ENCODE measurements around the gene ZNF341. TPM values are rescaled to one million over a fixed set of nuclear protein-coding genes. Genes with fewer than 3 reads are reported as not detected.

Gene ZNF341
- total and polyA plus RNA-seq, 8 donors: 0.58 to 6.2 (median 1.9) TPM

DNA sequence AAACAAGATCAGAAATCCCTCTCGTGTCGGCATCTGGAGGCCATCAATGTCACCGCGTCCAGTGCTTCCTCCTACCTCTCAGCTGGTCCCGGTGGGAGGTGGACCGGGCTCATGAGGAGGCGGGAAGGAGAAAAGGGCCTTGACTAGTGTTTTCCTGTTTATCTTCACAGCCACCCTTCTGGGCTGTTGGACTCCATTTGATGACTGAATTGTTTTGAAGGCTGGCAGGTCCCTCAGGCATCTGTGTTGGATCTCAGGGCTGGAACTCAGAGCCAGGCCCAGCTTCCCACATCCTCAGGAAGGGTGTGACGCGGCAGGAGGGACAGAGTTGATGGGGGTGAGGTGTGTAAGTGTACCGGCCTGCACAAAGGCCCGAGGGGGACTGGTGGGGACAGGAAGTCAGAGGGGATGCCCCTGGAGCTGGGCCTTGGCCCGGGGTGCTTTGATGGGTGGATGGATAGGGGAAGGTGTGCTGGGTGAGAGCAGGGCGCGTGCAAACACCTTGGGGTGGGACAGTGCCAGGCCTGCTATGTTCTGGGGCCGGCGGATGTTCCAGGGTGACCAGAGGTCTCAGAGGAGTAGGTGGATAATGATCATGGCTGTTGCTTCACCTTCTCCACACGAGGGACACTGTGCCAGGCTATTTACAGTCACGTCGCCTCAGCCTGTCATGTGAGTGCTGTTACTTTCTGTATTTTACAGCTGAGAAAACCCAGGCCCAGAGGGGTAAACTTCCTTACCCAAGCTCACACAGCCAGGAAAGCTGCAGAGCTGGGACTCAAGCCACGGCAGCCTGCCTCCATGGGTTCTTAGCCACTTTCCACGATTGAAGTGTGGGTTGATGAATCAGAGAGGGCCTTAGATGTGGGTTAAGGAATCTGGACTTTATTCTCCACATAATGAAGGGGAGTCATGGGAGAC is 61.5 kb downstream of the ZNF341 start:
- Histone ChIP-seq H3K27me3 (no peaks in the 10 kb centered on the region), H3K9me3 (no peaks in the 10 kb centered on the region), H3K36me3 (peaks cover 0 to 17% (median 11%) of the 10 kb centered on the region in 4 donors), H3K27ac (peak overlapping the region in 4 of 5 donors; percentile 35 to 78 (median 51)), H3K4me3 (no peak overlapping the region), H3K4me1 (peaks cover 34 to 76% (median 56%) of the 10 kb centered on the region in 4 donors)
- TF ChIP-seq EP300 (IDR thresholded peaks at IDR 0.05) (no peak), POLR2A (IDR thresholded peaks at IDR 0.05) (no peak), POLR2AphosphoS5 (IDR thresholded peaks at IDR 0.05) (peak; percentile 18 to 77 (median 33))
- TF ChIP-seq, protein P1, sequence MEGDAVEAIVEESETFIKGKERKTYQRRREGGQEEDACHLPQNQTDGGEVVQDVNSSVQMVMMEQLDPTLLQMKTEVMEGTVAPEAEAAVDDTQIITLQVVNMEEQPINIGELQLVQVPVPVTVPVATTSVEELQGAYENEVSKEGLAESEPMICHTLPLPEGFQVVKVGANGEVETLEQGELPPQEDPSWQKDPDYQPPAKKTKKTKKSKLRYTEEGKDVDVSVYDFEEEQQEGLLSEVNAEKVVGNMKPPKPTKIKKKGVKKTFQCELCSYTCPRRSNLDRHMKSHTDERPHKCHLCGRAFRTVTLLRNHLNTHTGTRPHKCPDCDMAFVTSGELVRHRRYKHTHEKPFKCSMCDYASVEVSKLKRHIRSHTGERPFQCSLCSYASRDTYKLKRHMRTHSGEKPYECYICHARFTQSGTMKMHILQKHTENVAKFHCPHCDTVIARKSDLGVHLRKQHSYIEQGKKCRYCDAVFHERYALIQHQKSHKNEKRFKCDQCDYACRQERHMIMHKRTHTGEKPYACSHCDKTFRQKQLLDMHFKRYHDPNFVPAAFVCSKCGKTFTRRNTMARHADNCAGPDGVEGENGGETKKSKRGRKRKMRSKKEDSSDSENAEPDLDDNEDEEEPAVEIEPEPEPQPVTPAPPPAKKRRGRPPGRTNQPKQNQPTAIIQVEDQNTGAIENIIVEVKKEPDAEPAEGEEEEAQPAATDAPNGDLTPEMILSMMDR (IDR thresholded peaks at IDR 0.05): no peak
- 53 to 80% (median 71%) methylated on average over 16 to 21 of the region's 21 CpGs for WGBS, 5 donors
- intact Hi-C loops (cut with DNase I; ENCODE audit: low total_unique reads): no loop called here
- DNase-seq: no peak

DNA sequence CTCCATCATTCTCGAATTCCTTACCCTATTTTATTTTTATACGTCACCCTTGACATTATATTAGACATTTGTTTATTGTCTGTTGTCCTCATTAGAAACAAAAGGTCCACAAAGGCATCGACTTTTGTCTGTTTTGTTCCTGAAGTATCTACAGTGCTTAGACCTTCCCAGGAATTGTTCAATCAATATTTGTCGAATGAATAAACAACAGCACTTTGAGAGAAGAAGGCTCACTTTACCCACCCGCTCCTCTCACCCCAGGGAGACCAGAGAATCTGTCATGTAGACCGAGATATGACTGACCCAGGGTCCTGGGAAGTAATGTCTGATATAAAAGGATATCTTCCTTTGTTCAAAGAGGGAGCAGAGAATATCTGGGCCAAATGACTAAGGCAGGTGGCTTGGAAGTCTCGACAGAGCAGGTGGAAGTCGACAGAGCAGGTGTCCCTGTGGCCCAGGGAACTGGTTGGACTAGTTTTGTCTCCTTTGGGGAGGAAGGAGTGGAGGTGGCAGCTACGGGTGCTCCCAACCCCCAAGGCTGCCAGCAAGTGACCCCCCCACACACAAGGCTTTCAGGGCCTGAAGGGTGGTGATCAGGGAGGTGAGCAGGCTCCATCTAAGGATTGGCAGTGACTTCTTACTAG is 64.6 kb downstream of the ZNF341 start:
- DNase-seq: peak; percentile 82 to 94
- peaks cover 13 to 47% (median 30%) of the 10 kb centered on the region in 4 donors for H3K4me1 ChIP-seq
- H3K36me3 ChIP-seq: peaks cover 0 to 3% (median 2%) of the 10 kb centered on the region in 4 donors
- 27 to 51% (median 38%) methylated on average over 9 of the region's 9 CpGs for WGBS, 5 donors
- peak overlapping the region; percentile 64 to 82 (median 71) for H3K27ac ChIP-seq
- intact Hi-C loops (cut with DNase I; ENCODE audit: low total_unique reads): no loop called here
- no peak overlapping the region for H3K4me3 ChIP-seq
- no peaks in the 10 kb centered on the region for H3K9me3 ChIP-seq
- no peaks in the 10 kb centered on the region for H3K27me3 ChIP-seq
- peak in 2 of 3 donors; percentile 47 to 76 for TF ChIP-seq POLR2AphosphoS5 (IDR thresholded peaks at IDR 0.05)
- TF ChIP-seq EP300 (IDR thresholded peaks at IDR 0.05): no peak
- TF ChIP-seq, protein P1 (IDR thresholded peaks at IDR 0.05): no peak
- TF ChIP-seq POLR2A (IDR thresholded peaks at IDR 0.05): no peak

DNA sequence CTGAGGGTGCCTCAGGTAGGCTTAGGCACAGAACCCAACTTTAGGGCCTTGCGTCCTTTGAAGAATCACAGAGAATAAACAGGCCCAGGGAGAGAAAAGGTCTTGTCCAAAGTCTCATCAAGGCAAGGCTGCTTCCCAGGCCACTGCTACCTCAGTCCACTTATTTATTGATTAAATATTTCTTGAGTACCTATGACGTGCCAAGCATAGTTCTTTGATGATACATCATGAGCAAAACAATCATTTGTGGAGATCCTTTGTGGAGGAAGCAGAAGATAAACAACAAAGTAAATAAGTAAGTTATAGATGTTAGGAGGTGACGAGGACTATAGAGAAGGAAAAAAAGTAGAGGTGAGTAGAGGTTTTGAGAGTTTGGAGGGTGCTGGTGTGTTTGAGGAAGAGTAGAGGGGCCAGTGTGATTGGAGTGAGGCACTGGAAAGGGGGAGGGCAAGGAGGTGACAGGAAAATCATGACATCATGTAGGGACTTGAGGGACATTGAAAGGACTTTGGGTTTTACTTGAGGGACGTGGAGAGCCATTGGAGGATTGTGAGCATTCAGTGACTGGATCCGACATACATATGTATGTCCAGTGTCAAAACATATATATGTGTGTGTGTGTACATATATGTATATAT is 65.2 kb downstream of the ZNF341 start:
- intact Hi-C loops (cut with DNase I; ENCODE audit: low total_unique reads): no loop called here

More for the DNA sequence above, 65.2 kb downstream of the ZNF341 start:
- H3K4me3 ChIP-seq: no peak overlapping the region
- H3K27me3 ChIP-seq: no peaks in the 10 kb centered on the region
- TF ChIP-seq, protein P1 (IDR thresholded peaks at IDR 0.05): no peak
- TF ChIP-seq POLR2A (IDR thresholded peaks at IDR 0.05) (no peak), POLR2AphosphoS5 (IDR thresholded peaks at IDR 0.05) (no peak), EP300 (IDR thresholded peaks at IDR 0.05) (no peak)
- WGBS, 5 donors: 65 to 88% (median 66%) methylated on average over 5 of the region's 5 CpGs
- H3K27ac ChIP-seq: peak overlapping the region; percentile 64 to 82 (median 71)
- no peak for DNase-seq
- H3K4me1 ChIP-seq: peaks cover 13 to 42% (median 28%) of the 10 kb centered on the region in 4 donors
- H3K9me3 ChIP-seq: no peaks in the 10 kb centered on the region
- no peaks in the 10 kb centered on the region for H3K36me3 ChIP-seq
